NCI-H2227 treated with DMSO at 0.1 percent for 48 hours (cell line): ENCODE data around the gene IL1RL1.
"Not testable (repeated sequence)": the region's sequence is repeated elsewhere in the genome, so short reads cannot be mapped to it uniquely, and the experiment has no call there.

ENCODE experiments used
- DNase-seq: peaks from one replicate; lab custom pipeline; 2025; lab: John Stamatoyannopoulos, UW

The IL1RL1 gene

GRCh38 chr2:102294802-102295489 is 16.4 kb upstream of the IL1RL1 start:
- no peak for DNase-seq

- no peak for DNase-seq
These were observed 15.8 kb upstream of the IL1RL1 start for GRCh38 chr2:102295566-102295965.

GRCh38 chr2:102296449-102296848 is 14.9 kb upstream of the IL1RL1 start:
- DNase-seq, result no peak

- DNase-seq, result no peak
These were observed 13.5 kb upstream of the IL1RL1 start for GRCh38 chr2:102297891-102298290.

GRCh38 chr2:102301867-102302362 is 9.4 kb upstream of the IL1RL1 start:
- no peak for DNase-seq

- no peak for DNase-seq
These were observed 8.9 kb upstream of the IL1RL1 start for GRCh38 chr2:102302458-102302857.

GRCh38 chr2:102303589-102303988 is 7.8 kb upstream of the IL1RL1 start:
- DNase-seq, result no peak

- no peak for DNase-seq
These were observed 7.1 kb upstream of the IL1RL1 start for GRCh38 chr2:102304268-102304667.

GRCh38 chr2:102304711-102305611 is 6.4 kb upstream of the IL1RL1 start:
- no peak for DNase-seq

GRCh38 chr2:102306125-102306524 is 5.2 kb upstream of the IL1RL1 start:
- no peak for DNase-seq

GRCh38 chr2:102313025-102313424 is 1.7 kb downstream of the IL1RL1 start:
- DNase-seq, result no peak

GRCh38 chr2:102313471-102313870 is 2.1 kb downstream of the IL1RL1 start:
- DNase-seq, result no peak

GRCh38 chr2:102313950-102314349 is 2.6 kb downstream of the IL1RL1 start:
- no peak for DNase-seq

- no peak for DNase-seq
These were observed 4.6 kb downstream of the IL1RL1 start for GRCh38 chr2:102315921-102316320.

GRCh38 chr2:102317715-102318114 is 6.4 kb downstream of the IL1RL1 start:
- DNase-seq, result no peak

GRCh38 chr2:102318437-102318836 is 7.1 kb downstream of the IL1RL1 start:
- no peak for DNase-seq

- DNase-seq, result no peak
These were observed 10.8 kb downstream of the IL1RL1 start for GRCh38 chr2:102321941-102322719.

- DNase-seq, result not testable (repeated sequence)
These were observed 13.6 kb downstream of the IL1RL1 start for GRCh38 chr2:102324914-102325313.

- no peak for DNase-seq
These were observed 20.1 kb downstream of the IL1RL1 start for GRCh38 chr2:102331311-102331980.

- no peak for DNase-seq
These were observed 23.1 kb downstream of the IL1RL1 start for GRCh38 chr2:102334486-102334885.

- no peak for DNase-seq
These were observed 24.6 kb downstream of the IL1RL1 start for GRCh38 chr2:102335871-102336366.
